ENCODE measurements around the gene RUNX1.

RUNX1 gene

GRCh38 chr21:34907461-34908418 lies 141.4 kb downstream of the RUNX1 start:
- no peak overlapping the region for H3K4me3 ChIP-seq (ENCODE audit: low read length)
- H3K36me3 ChIP-seq (ENCODE audit: insufficient read depth, low read depth, low read length) = no peaks in the 10 kb centered on the region
- 0 out of 2 replicates have a peak, but pooled peaks cover 3% of the 10 kb centered on the region for H3K4me1 ChIP-seq (ENCODE audit: insufficient read depth, low read length)
- no peak overlapping the region for H3K9ac ChIP-seq (ENCODE audit: low read depth, low read length)
- H3K9me3 ChIP-seq (ENCODE audit: insufficient read depth, low read depth, low read length) = no peaks in the 10 kb centered on the region
- no peak overlapping the region for H3K27ac ChIP-seq (ENCODE audit: low read length)
- H3K27me3 ChIP-seq (ENCODE audit: insufficient read depth, low read length) = no peaks in the 10 kb centered on the region

DNA sequence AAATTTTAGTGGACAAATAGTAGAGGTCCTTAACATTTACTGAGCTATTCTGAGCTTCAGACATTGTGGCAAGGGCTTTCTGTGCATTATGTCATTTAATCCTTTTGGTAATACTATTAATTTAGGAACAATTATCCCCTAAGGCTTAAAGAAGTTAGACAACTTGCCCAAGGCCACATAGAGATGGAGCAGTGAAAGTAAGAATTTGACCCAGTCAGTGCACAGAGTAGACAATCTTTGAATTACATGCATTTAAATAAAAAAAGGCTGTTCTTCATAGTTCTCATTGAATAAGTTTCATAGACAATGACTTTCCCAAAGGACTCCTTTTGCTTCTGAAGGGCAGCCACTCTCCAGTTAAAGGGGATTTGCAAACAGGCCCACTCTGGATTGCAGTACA lies 142.7 kb downstream of the RUNX1 start:
- H3K36me3 ChIP-seq (ENCODE audit: insufficient read depth, low read depth, low read length) = no peaks in the 10 kb centered on the region
- H3K9ac ChIP-seq (ENCODE audit: low read depth, low read length) = no peak overlapping the region
- H3K4me1 ChIP-seq (ENCODE audit: insufficient read depth, low read length) = 0 out of 2 replicates have a peak, but pooled peaks cover 3% of the 10 kb centered on the region
- H3K27me3 ChIP-seq (ENCODE audit: insufficient read depth, low read length) = no peaks in the 10 kb centered on the region
- no peak overlapping the region for H3K27ac ChIP-seq (ENCODE audit: low read length)
- no peak overlapping the region for H3K4me3 ChIP-seq (ENCODE audit: low read length)
- no peaks in the 10 kb centered on the region for H3K9me3 ChIP-seq (ENCODE audit: insufficient read depth, low read depth, low read length)

DNA sequence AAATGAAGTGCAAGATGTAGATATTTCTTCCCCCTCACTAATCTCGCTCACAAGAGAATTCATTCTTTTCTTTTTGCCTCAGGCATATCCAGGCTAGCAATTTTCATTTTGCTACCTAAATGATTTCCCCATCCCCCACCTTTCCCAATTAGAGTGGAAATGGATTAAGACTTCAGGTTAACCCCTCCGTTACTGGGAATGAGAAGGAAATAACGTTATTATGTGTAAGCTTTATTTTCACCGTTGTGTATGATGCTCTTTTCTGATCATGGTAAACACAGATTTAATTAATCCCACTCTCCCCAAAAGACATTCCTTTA lies 143.9 kb downstream of the RUNX1 start:
- Histone ChIP-seq H3K36me3 (ENCODE audit: insufficient read depth, low read depth, low read length) (no peaks in the 10 kb centered on the region), H3K9ac (ENCODE audit: low read depth, low read length) (no peak overlapping the region), H3K9me3 (ENCODE audit: insufficient read depth, low read depth, low read length) (no peaks in the 10 kb centered on the region), H3K27ac (ENCODE audit: low read length) (no peak overlapping the region), H3K27me3 (ENCODE audit: insufficient read depth, low read length) (no peaks in the 10 kb centered on the region), H3K4me1 (ENCODE audit: insufficient read depth, low read length) (0 out of 2 replicates have a peak, but pooled peaks cover 3% of the 10 kb centered on the region), H3K4me3 (ENCODE audit: low read length) (no peak overlapping the region)

- Histone ChIP-seq H3K9ac (ENCODE audit: low read depth, low read length) (no peak overlapping the region), H3K27ac (ENCODE audit: low read length) (no peak overlapping the region), H3K36me3 (ENCODE audit: insufficient read depth, low read depth, low read length) (no peaks in the 10 kb centered on the region), H3K4me1 (ENCODE audit: insufficient read depth, low read length) (0 out of 2 replicates have a peak, but pooled peaks cover 3% of the 10 kb centered on the region), H3K27me3 (ENCODE audit: insufficient read depth, low read length) (no peaks in the 10 kb centered on the region), H3K4me3 (ENCODE audit: low read length) (no peak overlapping the region), H3K9me3 (ENCODE audit: insufficient read depth, low read depth, low read length) (no peaks in the 10 kb centered on the region)
Measured at GRCh38 chr21:34904526-34905217, 144.4 kb downstream of the RUNX1 start.

GRCh38 chr21:34900376-34900775 lies 148.7 kb downstream of the RUNX1 start:
- Histone ChIP-seq H3K27ac (ENCODE audit: low read length) (no peak overlapping the region), H3K4me3 (ENCODE audit: low read length) (no peak overlapping the region), H3K27me3 (ENCODE audit: insufficient read depth, low read length) (0 out of 2 replicates have a peak, but pooled peaks cover 1% of the 10 kb centered on the region), H3K36me3 (ENCODE audit: insufficient read depth, low read depth, low read length) (no peaks in the 10 kb centered on the region), H3K9me3 (ENCODE audit: insufficient read depth, low read depth, low read length) (no peaks in the 10 kb centered on the region), H3K4me1 (ENCODE audit: insufficient read depth, low read length) (0 out of 2 replicates have a peak, but pooled peaks cover 3% of the 10 kb centered on the region), H3K9ac (ENCODE audit: low read depth, low read length) (no peak overlapping the region)

DNA sequence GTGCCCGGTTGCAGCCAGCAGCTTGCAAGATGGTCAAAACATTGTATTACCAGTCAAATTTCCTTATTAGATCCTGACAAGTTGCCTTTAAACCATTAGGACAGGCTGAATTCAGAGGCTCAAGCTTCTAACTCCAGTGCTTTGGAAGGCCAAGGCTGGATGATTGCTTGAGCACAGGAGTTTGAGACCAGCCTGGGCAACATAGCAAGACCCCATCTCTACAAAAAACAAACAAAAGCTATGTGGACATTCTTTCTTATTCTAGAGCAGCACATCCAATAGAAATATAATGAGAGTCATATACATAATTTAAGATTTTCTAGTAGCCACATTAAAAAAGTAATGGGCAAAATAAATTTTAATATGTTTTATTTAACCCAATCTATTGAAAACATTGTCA lies 149.3 kb downstream of the RUNX1 start:
- Histone ChIP-seq H3K9ac (ENCODE audit: low read depth, low read length) (no peak overlapping the region), H3K27me3 (ENCODE audit: insufficient read depth, low read length) (peaks cover 7% of the 10 kb centered on the region; the same call in 1 of the 2 replicates), H3K9me3 (ENCODE audit: insufficient read depth, low read depth, low read length) (no peaks in the 10 kb centered on the region), H3K4me1 (ENCODE audit: insufficient read depth, low read length) (no peaks in the 10 kb centered on the region), H3K4me3 (ENCODE audit: low read length) (no peak overlapping the region), H3K27ac (ENCODE audit: low read length) (no peak overlapping the region), H3K36me3 (ENCODE audit: insufficient read depth, low read depth, low read length) (no peaks in the 10 kb centered on the region)

DNA sequence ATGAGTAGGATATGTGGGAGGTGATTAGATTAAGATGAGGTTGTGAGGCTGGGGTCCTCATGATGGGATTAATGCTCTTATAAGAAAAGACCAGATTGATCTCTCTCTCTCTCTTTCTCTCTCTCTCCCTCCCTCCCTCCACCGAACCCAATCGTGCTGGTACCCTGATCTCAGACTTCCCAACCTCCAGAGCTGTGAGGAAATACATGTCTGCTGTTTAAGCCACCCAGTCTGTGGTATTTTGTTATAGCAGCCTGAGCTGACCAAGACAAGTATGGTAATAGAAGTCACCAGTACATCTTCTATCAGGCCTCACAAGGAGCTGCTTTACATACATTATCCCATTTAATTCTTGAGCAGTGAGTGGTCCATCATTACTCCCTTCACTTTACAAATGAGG lies 149.8 kb downstream of the RUNX1 start:
- H3K9me3 ChIP-seq (ENCODE audit: insufficient read depth, low read depth, low read length) = no peaks in the 10 kb centered on the region

GRCh38 chr21:34897828-34898227 lies 151.3 kb downstream of the RUNX1 start:
- H3K27ac ChIP-seq (ENCODE audit: low read length) = no peak overlapping the region
- no peaks in the 10 kb centered on the region for H3K36me3 ChIP-seq (ENCODE audit: insufficient read depth, low read depth, low read length)
- H3K27me3 ChIP-seq (ENCODE audit: insufficient read depth, low read length) = peaks cover 27% of the 10 kb centered on the region
- no peaks in the 10 kb centered on the region for H3K9me3 ChIP-seq (ENCODE audit: insufficient read depth, low read depth, low read length)
- H3K4me3 ChIP-seq (ENCODE audit: low read length) = no peak overlapping the region
- no peaks in the 10 kb centered on the region for H3K4me1 ChIP-seq (ENCODE audit: insufficient read depth, low read length)
- H3K9ac ChIP-seq (ENCODE audit: low read depth, low read length) = no peak overlapping the region

More for the DNA sequence above, 149.8 kb downstream of the RUNX1 start:
- Histone ChIP-seq H3K27me3 (ENCODE audit: insufficient read depth, low read length) (peaks cover 12% of the 10 kb centered on the region), H3K36me3 (ENCODE audit: insufficient read depth, low read depth, low read length) (no peaks in the 10 kb centered on the region), H3K4me1 (ENCODE audit: insufficient read depth, low read length) (no peaks in the 10 kb centered on the region), H3K9ac (ENCODE audit: low read depth, low read length) (no peak overlapping the region), H3K27ac (ENCODE audit: low read length) (no peak overlapping the region), H3K4me3 (ENCODE audit: low read length) (no peak overlapping the region)

- Histone ChIP-seq H3K4me3 (ENCODE audit: low read length) (no peak overlapping the region), H3K9ac (ENCODE audit: low read depth, low read length) (no peak overlapping the region), H3K27me3 (ENCODE audit: insufficient read depth, low read length) (peaks cover 61% of the 10 kb centered on the region), H3K9me3 (ENCODE audit: insufficient read depth, low read depth, low read length) (no peaks in the 10 kb centered on the region), H3K27ac (ENCODE audit: low read length) (no peak overlapping the region), H3K36me3 (ENCODE audit: insufficient read depth, low read depth, low read length) (no peaks in the 10 kb centered on the region), H3K4me1 (ENCODE audit: insufficient read depth, low read length) (no peaks in the 10 kb centered on the region)
Measured at GRCh38 chr21:34894401-34894800, 154.7 kb downstream of the RUNX1 start.

- Histone ChIP-seq H3K9me3 (ENCODE audit: insufficient read depth, low read depth, low read length) (no peaks in the 10 kb centered on the region), H3K36me3 (ENCODE audit: insufficient read depth, low read depth, low read length) (no peaks in the 10 kb centered on the region), H3K4me3 (ENCODE audit: low read length) (no peak overlapping the region), H3K27ac (ENCODE audit: low read length) (no peak overlapping the region), H3K9ac (ENCODE audit: low read depth, low read length) (no peak overlapping the region), H3K27me3 (ENCODE audit: insufficient read depth, low read length) (peaks cover 79% of the 10 kb centered on the region), H3K4me1 (ENCODE audit: insufficient read depth, low read length) (peaks cover 8% of the 10 kb centered on the region)
Measured at GRCh38 chr21:34892209-34892608, 156.9 kb downstream of the RUNX1 start.

DNA sequence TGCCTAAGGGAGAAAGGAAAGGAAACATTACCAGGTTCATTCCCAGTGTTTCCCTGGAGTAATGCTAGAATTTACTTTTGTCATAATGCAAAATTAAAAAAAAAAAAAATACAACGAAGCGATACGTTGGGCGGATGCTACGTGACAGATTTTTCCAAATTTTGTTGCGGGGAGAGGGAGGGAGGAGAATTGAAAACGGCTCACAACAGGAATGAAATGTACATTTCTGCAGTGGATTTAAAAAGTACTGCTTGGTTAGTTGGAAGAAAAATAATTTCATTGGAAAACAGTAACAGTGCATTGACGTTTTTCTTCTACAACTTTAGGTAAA lies 157.5 kb downstream of the RUNX1 start:
- Histone ChIP-seq H3K27me3 (ENCODE audit: insufficient read depth, low read length) (peaks cover 85% of the 10 kb centered on the region), H3K27ac (ENCODE audit: low read length) (no peak overlapping the region), H3K9ac (ENCODE audit: low read depth, low read length) (no peak overlapping the region), H3K36me3 (ENCODE audit: insufficient read depth, low read depth, low read length) (no peaks in the 10 kb centered on the region), H3K4me1 (ENCODE audit: insufficient read depth, low read length) (peaks cover 8% of the 10 kb centered on the region), H3K4me3 (ENCODE audit: low read length) (peak overlapping the region; percentile 71), H3K9me3 (ENCODE audit: insufficient read depth, low read depth, low read length) (no peaks in the 10 kb centered on the region)
